Mucosa of stomach (tissue), 1 donor: ENCODE data around the gene PSMB1.
"Not testable (repeated sequence)": the region's sequence is repeated elsewhere in the genome, so short reads cannot be mapped to it uniquely, and the experiment has no call there.

Experiments
- H3K27me3 ChIP-seq: one replicate; pipeline ENCODE4 v1.7.0; 2013; ENCODE audit warnings: mild to moderate bottlenecking, low read length; ENCODE audit not compliant: control insufficient read depth, insufficient read depth
- H3K36me3 ChIP-seq: one replicate; pipeline ENCODE4 v1.7.0; 2013; ENCODE audit warnings: low read length; ENCODE audit not compliant: control insufficient read depth, insufficient read depth
- H3K4me1 ChIP-seq: one replicate; pipeline ENCODE4 v1.7.0; 2013; ENCODE audit warnings: mild to moderate bottlenecking, low read length; ENCODE audit not compliant: control insufficient read depth, insufficient read depth
- H3K4me3 ChIP-seq: one replicate; pipeline ENCODE4 v1.7.0; 2013; ENCODE audit warnings: low read length
- H3K9ac ChIP-seq: one replicate; pipeline ENCODE4 v1.7.0; 2013; ENCODE audit warnings: mild to moderate bottlenecking, low read length, moderate library complexity
- H3K9me3 ChIP-seq: one replicate; pipeline ENCODE4 v1.7.0; 2013; ENCODE audit warnings: mild to moderate bottlenecking, low read length, moderate library complexity; ENCODE audit not compliant: control insufficient read depth
- donor health status: Pancreatic carcinoma.

The PSMB1 gene

GRCh38 chr6:170508892-170509722, 44.0 kb downstream of the PSMB1 start:
- not testable (repeated sequence) for H3K9ac ChIP-seq, H3K27me3 ChIP-seq, H3K4me1 ChIP-seq, H3K9me3 ChIP-seq, H3K4me3 ChIP-seq, H3K36me3 ChIP-seq

GRCh38 chr6:170508275-170508674, 44.8 kb downstream of the PSMB1 start:
- not testable (repeated sequence) for H3K9ac ChIP-seq, H3K36me3 ChIP-seq, H3K4me1 ChIP-seq, H3K4me3 ChIP-seq, H3K27me3 ChIP-seq, H3K9me3 ChIP-seq

- not testable (repeated sequence) for H3K9ac ChIP-seq, H3K36me3 ChIP-seq, H3K9me3 ChIP-seq, H3K4me3 ChIP-seq, H3K27me3 ChIP-seq, H3K4me1 ChIP-seq
Measured at GRCh38 chr6:170507728-170508127, 45.4 kb downstream of the PSMB1 start.

- Histone ChIP-seq H3K9me3 (no peaks in the 10 kb centered on the region), H3K36me3 (no peaks in the 10 kb centered on the region), H3K27me3 (no peaks in the 10 kb centered on the region), H3K4me3 (no peak overlapping the region), H3K4me1 (no peaks in the 10 kb centered on the region), H3K9ac (no peak overlapping the region)
Measured at GRCh38 chr6:170506446-170506845, 46.7 kb downstream of the PSMB1 start.

- Histone ChIP-seq H3K9me3 (no peaks in the 10 kb centered on the region), H3K4me1 (no peaks in the 10 kb centered on the region), H3K4me3 (no peak overlapping the region), H3K36me3 (no peaks in the 10 kb centered on the region), H3K9ac (no peak overlapping the region), H3K27me3 (no peaks in the 10 kb centered on the region)
Measured at GRCh38 chr6:170505306-170505705, 47.8 kb downstream of the PSMB1 start.

GRCh38 chr6:170504479-170504878, 48.6 kb downstream of the PSMB1 start:
- no peaks in the 10 kb centered on the region for H3K27me3 ChIP-seq
- H3K4me3 ChIP-seq: no peak overlapping the region
- no peaks in the 10 kb centered on the region for H3K4me1 ChIP-seq
- H3K36me3 ChIP-seq: no peaks in the 10 kb centered on the region
- no peak overlapping the region for H3K9ac ChIP-seq
- H3K9me3 ChIP-seq: no peaks in the 10 kb centered on the region

GRCh38 chr6:170503414-170503761, 49.7 kb downstream of the PSMB1 start:
- Histone ChIP-seq H3K27me3 (no peaks in the 10 kb centered on the region), H3K4me3 (no peak overlapping the region), H3K9ac (no peak overlapping the region), H3K4me1 (no peaks in the 10 kb centered on the region), H3K9me3 (no peaks in the 10 kb centered on the region), H3K36me3 (no peaks in the 10 kb centered on the region)

GRCh38 chr6:170502733-170503413, 50.2 kb downstream of the PSMB1 start:
- H3K9me3 ChIP-seq, H3K36me3 ChIP-seq, H3K9ac ChIP-seq, H3K4me1 ChIP-seq, H3K4me3 ChIP-seq, H3K27me3 ChIP-seq: not testable (repeated sequence)

- not testable (repeated sequence) for H3K4me3 ChIP-seq, H3K9ac ChIP-seq, H3K36me3 ChIP-seq, H3K9me3 ChIP-seq, H3K27me3 ChIP-seq, H3K4me1 ChIP-seq
Measured at GRCh38 chr6:170502268-170502667, 50.8 kb downstream of the PSMB1 start.

- Histone ChIP-seq H3K9ac (no peak overlapping the region), H3K36me3 (no peaks in the 10 kb centered on the region), H3K4me3 (no peak overlapping the region), H3K27me3 (no peaks in the 10 kb centered on the region), H3K9me3 (no peaks in the 10 kb centered on the region), H3K4me1 (no peaks in the 10 kb centered on the region)
Measured at GRCh38 chr6:170500955-170501590, 52.0 kb downstream of the PSMB1 start.

GRCh38 chr6:170497841-170498301, 55.2 kb downstream of the PSMB1 start:
- no peak overlapping the region for H3K4me3 ChIP-seq
- no peaks in the 10 kb centered on the region for H3K9me3 ChIP-seq
- H3K27me3 ChIP-seq: no peaks in the 10 kb centered on the region
- H3K9ac ChIP-seq: no peak overlapping the region
- no peaks in the 10 kb centered on the region for H3K36me3 ChIP-seq
- H3K4me1 ChIP-seq: no peaks in the 10 kb centered on the region

- Histone ChIP-seq H3K36me3 (no peaks in the 10 kb centered on the region), H3K9ac (no peak overlapping the region), H3K27me3 (no peaks in the 10 kb centered on the region), H3K4me3 (no peak overlapping the region), H3K4me1 (no peaks in the 10 kb centered on the region), H3K9me3 (no peaks in the 10 kb centered on the region)
Measured at GRCh38 chr6:170493354-170493753, 59.8 kb downstream of the PSMB1 start.
